Loucy (cell line): ENCODE data around the gene FUT7.

Experiments
- H2AFZ ChIP-seq: fragments of 200-600 bp; sonication (generic); 2 replicates; pipeline ENCODE4 v1.6.0; 2016; ENCODE audit warnings: antibody characterized with exemption, mild to moderate bottlenecking, low read length, moderate library complexity
- H3F3A ChIP-seq: fragments of 200-600 bp; 2 replicates; pipeline ENCODE4 v1.6.0; 2016; ENCODE audit warnings: antibody characterized with exemption, low read depth, mild to moderate bottlenecking
- H3K27me3 ChIP-seq: fragments of 200-600 bp; sonication (generic); 2 replicates; pipeline ENCODE4 v1.6.1; 2014; ENCODE audit warnings: low read length, mild to moderate bottlenecking; ENCODE audit not compliant: insufficient read depth, poor library complexity, severe bottlenecking
- H3K36me3 ChIP-seq: fragments of 200-600 bp; sonication (generic); 2 replicates; pipeline ENCODE4 v1.6.1; 2016; ENCODE audit warnings: low read length; ENCODE audit not compliant: insufficient read depth
- H3K4me1 ChIP-seq: fragments of 200-600 bp; sonication (generic); 2 replicates; pipeline ENCODE4 v1.5.1; 2014; ENCODE audit warnings: low read length, mild to moderate bottlenecking; ENCODE audit not compliant: insufficient read depth, poor library complexity, severe bottlenecking
- H3K4me2 ChIP-seq: fragments of 200-600 bp; sonication (generic); 2 replicates; pipeline ENCODE4 v1.6.0; 2014; ENCODE audit warnings: antibody characterized with exemption, low read length, low read depth, mild to moderate bottlenecking; ENCODE audit not compliant: poor library complexity, severe bottlenecking
- H3K4me3 ChIP-seq: fragments of 200-600 bp; sonication (generic); 2 replicates; pipeline ENCODE4 v1.5.1; 2014; ENCODE audit warnings: low read length, mild to moderate bottlenecking, mixed read lengths; ENCODE audit not compliant: poor library complexity, severe bottlenecking
- H3K79me2 ChIP-seq: fragments of 200-600 bp; sonication (generic); 2 replicates; pipeline ENCODE4 v1.6.1; 2014; ENCODE audit warnings: low read length; ENCODE audit not compliant: insufficient read depth
- H3K9ac ChIP-seq: fragments of 200-600 bp; sonication (generic); 2 replicates; pipeline ENCODE4 v1.6.0; 2014; ENCODE audit warnings: mild to moderate bottlenecking, low read depth, low read length, moderate library complexity; ENCODE audit not compliant: poor library complexity, severe bottlenecking
- H3K9me2 ChIP-seq: fragments of 200-600 bp; sonication (generic); replicated peaks from 2 replicates; pipeline ENCODE4 v1.6.1; 2016; ENCODE audit warnings: low read depth, low read length, mixed read lengths
- H3K9me3 ChIP-seq: fragments of 200-600 bp; sonication (generic); 2 replicates; pipeline ENCODE4 v1.6.1; 2014; ENCODE audit warnings: mild to moderate bottlenecking, antibody characterized with exemption, low read length, low read depth; ENCODE audit not compliant: insufficient read depth
- H4K20me1 ChIP-seq: fragments of 200-600 bp; sonication (generic); 2 replicates; pipeline ENCODE4 v1.6.0; 2014; ENCODE audit warnings: antibody characterized with exemption, low read length, mild to moderate bottlenecking; ENCODE audit not compliant: insufficient read depth, poor library complexity, severe bottlenecking
- EZH2phosphoT487 ChIP-seq: fragments of 200-600 bp; IDR thresholded peaks from 2 replicates; pipeline ENCODE4 v1.6.1; 2018; ENCODE audit warnings: antibody characterized with exemption, mild to moderate bottlenecking, moderate library complexity, borderline replicate concordance
- TF ChIP-seq, protein P1 (sequence below): fragments of 200-600 bp; sonication (generic); conservative IDR thresholded peaks from 2 replicates; pipeline ENCODE4 v1.5.1; 2014; ENCODE audit warnings: mild to moderate bottlenecking, antibody characterized with exemption, low read length

Gene FUT7

GRCh38 chr9:137000177-137000930 is 31.5 kb downstream of the FUT7 start:
- Histone ChIP-seq H3K9ac (no peak overlapping the region), H3K79me2 (no peaks in the 10 kb centered on the region), H2AFZ (peak overlapping the region; percentile 33; the same call in 1 of the 2 replicates), H3K36me3 (no peaks in the 10 kb centered on the region), H3K4me2 (no peak overlapping the region), H3K4me3 (no peak overlapping the region), H3K9me3 (no peaks in the 10 kb centered on the region), H4K20me1 (no peaks in the 10 kb centered on the region), H3F3A (no peaks in the 10 kb centered on the region), H3K27me3 (no peaks in the 10 kb centered on the region), H3K4me1 (peaks cover 8% of the 10 kb centered on the region), H3K9me2 (no peaks in the 10 kb centered on the region)
- TF ChIP-seq, protein P1, sequence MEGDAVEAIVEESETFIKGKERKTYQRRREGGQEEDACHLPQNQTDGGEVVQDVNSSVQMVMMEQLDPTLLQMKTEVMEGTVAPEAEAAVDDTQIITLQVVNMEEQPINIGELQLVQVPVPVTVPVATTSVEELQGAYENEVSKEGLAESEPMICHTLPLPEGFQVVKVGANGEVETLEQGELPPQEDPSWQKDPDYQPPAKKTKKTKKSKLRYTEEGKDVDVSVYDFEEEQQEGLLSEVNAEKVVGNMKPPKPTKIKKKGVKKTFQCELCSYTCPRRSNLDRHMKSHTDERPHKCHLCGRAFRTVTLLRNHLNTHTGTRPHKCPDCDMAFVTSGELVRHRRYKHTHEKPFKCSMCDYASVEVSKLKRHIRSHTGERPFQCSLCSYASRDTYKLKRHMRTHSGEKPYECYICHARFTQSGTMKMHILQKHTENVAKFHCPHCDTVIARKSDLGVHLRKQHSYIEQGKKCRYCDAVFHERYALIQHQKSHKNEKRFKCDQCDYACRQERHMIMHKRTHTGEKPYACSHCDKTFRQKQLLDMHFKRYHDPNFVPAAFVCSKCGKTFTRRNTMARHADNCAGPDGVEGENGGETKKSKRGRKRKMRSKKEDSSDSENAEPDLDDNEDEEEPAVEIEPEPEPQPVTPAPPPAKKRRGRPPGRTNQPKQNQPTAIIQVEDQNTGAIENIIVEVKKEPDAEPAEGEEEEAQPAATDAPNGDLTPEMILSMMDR, result no peak
- no peak for TF ChIP-seq EZH2phosphoT487

GRCh38 chr9:136997830-136998234 is 34.1 kb downstream of the FUT7 start:
- H3K4me1 ChIP-seq, result peaks cover 18% of the 10 kb centered on the region

GRCh38 chr9:136997371-136997770 is 34.5 kb downstream of the FUT7 start:
- no peak for TF ChIP-seq EZH2phosphoT487
- TF ChIP-seq, protein P1, result no peak
- no peak overlapping the region for H2AFZ ChIP-seq
- H3K79me2 ChIP-seq, result peaks cover 18% of the 10 kb centered on the region
- H3K9me3 ChIP-seq, result no peaks in the 10 kb centered on the region
- no peaks in the 10 kb centered on the region for H3K36me3 ChIP-seq
- H3K4me2 ChIP-seq, result no peak overlapping the region
- H3K4me3 ChIP-seq, result no peak overlapping the region
- H3F3A ChIP-seq, result no peaks in the 10 kb centered on the region
- no peaks in the 10 kb centered on the region for H3K27me3 ChIP-seq
- no peak overlapping the region for H3K9ac ChIP-seq
- no peaks in the 10 kb centered on the region for H3K9me2 ChIP-seq
- H4K20me1 ChIP-seq, result peaks cover 12% of the 10 kb centered on the region
- H3K4me1 ChIP-seq, result peaks cover 18% of the 10 kb centered on the region

More at GRCh38 chr9:136997830-136998234, 34.1 kb downstream of the FUT7 start:
- no peaks in the 10 kb centered on the region for H3K9me2 ChIP-seq
- peaks cover 15% of the 10 kb centered on the region for H3K79me2 ChIP-seq
- H4K20me1 ChIP-seq, result peaks cover 12% of the 10 kb centered on the region
- H3K36me3 ChIP-seq, result no peaks in the 10 kb centered on the region
- no peaks in the 10 kb centered on the region for H3K27me3 ChIP-seq
- no peak overlapping the region for H2AFZ ChIP-seq
- no peaks in the 10 kb centered on the region for H3F3A ChIP-seq
- no peak overlapping the region for H3K9ac ChIP-seq
- no peaks in the 10 kb centered on the region for H3K9me3 ChIP-seq
- no peak overlapping the region for H3K4me3 ChIP-seq
- no peak overlapping the region for H3K4me2 ChIP-seq
- no peak for TF ChIP-seq EZH2phosphoT487
- TF ChIP-seq, protein P1, result no peak
